Measurements from ENCODE around the gene SEC22A.

The SEC22A gene

DNA sequence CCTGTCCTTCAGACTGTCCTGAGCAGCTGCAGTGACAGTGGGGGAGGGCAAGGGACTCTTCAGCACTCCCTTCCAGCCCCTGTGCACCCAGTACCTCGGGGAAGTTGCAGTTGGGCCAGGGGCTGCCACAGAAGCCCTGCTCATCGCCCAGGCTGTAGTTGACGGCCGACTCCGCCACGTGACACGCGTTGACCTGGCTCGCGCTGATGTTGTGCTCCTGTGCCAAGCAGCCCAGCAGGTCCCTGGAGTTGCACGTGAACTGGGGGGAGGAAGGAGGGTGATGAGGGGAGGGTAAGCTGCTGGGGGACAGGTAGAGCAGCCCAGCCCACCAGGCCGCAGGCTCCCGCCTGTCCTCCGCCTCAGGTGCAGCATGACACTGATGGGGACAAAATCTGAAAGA, 101.2 kb downstream of the SEC22A start:
- DNase-seq = no peak

DNA sequence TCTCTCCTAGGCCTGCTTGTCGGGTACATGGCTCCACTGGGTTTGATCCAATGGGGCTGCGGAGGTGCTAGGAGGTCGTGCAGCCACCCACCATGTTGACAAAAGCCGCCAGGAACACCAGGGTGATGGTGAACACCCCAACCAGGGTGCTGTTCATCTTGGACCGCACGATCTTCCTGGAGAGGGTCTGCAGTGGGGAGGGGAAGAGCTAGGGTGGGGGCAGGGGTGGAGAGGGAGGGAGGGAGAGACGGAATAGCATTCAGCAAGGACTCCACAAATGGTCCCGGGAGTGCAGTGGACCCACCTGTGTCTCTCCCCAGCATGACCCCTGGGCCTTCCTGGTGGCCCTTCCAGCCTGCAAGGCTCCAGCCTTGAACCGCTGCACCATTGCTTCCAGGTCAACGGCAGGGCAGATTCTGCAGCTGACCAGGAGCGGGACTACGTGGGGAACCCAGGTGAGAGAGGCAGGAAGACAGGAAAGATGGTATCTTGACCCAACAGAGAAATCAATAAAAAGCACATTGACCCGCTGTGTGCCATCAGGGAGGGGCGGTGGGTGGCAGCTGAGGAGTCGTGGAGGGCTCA, 102.3 kb downstream of the SEC22A start:
- no peak for DNase-seq

- peak in 5 of 51 donors; percentile 5 to 33 (median 18) for DNase-seq
Observed at GRCh38 chr3:123305192-123305591, 103.4 kb downstream of the SEC22A start.

- no peak for DNase-seq
Observed at GRCh38 chr3:123307064-123307463, 105.3 kb downstream of the SEC22A start.

DNA sequence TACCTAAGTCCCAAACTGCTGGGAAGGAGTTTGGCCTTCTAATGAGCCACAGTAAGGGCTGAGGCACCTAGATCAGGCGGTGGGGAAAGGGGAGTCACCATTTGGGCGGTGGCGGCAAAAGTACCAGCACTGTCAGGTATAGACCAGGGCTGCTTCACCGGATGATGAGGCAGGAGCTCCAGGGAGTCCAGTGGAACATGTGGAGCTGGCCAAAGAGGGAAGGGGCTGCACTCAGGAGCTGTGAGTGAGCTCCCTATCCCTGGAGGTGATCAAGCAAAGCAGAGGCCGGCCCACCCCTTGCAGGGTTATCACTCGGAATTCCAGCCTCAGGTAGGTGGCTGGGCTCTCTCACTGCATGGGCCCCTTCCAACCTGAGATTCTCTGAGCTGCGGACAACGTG, 108.4 kb downstream of the SEC22A start:
- DNase-seq = no peak

- no peak for DNase-seq
Observed at GRCh38 chr3:123310741-123311140, 109.0 kb downstream of the SEC22A start.

DNA sequence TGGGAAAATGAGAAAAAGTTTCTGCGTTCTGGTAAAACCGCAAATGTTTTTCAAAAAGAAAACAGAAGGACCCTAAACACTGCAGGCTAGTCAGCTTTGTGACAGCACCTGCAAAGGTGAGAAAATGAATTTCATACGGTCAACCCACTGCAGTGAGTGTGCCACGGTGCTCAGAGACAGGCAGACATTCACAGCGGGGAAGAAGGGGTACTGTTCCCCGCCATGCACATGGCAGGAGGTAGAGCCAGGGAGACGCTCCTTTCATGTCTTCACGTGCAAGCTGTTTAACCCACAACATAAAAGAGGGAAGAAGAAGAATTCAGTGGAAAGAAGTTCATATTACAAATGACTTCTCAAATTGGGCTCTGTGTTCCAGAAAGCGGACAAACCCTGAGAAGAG, 109.5 kb downstream of the SEC22A start:
- no peak for DNase-seq

- DNase-seq = no peak
Observed at GRCh38 chr3:123312331-123313265, 110.9 kb downstream of the SEC22A start.

GRCh38 chr3:123313889-123314288, 112.1 kb downstream of the SEC22A start:
- no peak for DNase-seq

- no peak for DNase-seq
Observed at GRCh38 chr3:123314359-123315270, 112.9 kb downstream of the SEC22A start.

GRCh38 chr3:123315271-123315595, 113.5 kb downstream of the SEC22A start:
- no peak for DNase-seq

- DNase-seq = no peak
Observed at GRCh38 chr3:123317716-123318115, 116.0 kb downstream of the SEC22A start.

DNA sequence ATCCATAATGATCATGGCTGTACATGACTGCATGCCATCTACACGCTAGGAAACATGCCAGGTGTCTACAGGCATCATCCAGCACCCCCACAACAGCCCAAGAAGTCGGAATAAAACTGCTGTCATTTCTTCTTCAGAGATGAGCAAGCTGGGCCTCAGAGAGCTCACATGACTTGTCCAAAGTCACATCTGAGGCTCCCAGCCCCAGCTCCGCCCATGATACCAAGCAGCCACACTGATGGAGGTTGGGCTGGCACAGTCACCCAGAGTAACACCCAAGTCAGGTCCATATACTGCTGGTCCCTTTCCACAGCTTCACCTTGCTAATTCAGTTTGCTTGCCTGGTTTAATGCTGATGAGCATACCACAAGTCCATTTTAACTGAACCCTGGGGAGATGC, 116.6 kb downstream of the SEC22A start:
- DNase-seq = no peak

DNA sequence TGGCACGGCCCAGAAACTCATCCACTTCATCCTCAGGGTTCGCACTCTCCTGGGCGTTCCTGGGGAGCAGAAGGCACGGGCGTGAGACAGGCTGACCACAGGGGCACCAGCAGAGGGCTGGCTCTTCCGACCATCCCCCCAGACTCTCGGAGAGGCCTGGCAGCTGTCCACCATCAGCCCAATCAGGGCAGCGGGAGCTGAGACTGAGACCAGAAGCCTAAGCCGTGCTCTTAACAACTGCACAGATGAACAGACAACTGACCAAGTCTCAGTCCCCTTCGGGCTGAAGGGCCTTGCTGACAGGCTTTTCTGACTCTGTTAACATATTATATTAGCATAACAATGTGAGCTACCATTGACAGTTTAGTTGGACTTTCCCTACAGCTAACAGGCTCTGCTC, 118.0 kb downstream of the SEC22A start:
- no peak for DNase-seq

- DNase-seq = no peak
Observed at GRCh38 chr3:123320221-123320620, 118.5 kb downstream of the SEC22A start.

DNA sequence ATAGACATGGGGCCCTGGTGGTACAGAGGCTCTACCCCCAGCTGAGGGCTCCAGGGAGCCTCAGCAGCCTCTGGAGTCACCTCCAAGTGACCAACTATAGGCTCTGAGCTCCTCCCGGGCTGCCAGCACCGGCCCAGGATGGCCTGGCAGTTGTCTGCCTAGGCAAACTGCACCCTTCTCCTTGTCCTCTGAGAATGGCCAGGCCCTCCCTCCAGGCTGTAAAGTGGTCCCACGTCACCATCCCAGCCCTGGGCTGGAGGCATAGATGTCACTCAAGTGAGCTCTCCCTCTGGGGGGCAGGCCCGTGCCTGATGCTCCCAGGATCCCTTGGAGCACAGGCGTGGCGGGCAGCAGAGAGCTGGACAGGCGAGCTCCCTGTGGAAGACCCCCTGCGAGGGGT, 120.1 kb downstream of the SEC22A start:
- DNase-seq = no peak

DNA sequence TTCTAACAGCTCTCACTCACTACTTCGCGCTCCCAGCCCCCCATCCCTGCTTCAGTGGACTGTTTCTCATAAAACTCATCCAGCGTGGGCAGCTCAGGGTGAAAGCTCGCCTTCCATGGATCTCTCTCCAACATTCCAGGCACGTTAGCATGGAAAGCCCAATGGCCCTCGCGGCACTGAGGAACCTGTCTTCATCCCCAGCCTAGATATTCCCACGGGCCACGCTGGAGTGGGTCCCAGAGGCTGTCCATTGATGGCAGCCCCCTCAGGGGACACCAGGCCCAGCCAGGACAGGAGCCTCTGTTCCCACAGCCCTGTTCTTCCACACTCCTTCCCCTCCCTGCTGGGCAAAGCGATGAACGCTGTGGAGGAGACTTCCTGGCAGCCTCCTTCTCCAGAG, 121.1 kb downstream of the SEC22A start:
- no peak for DNase-seq
